Measurements from ENCODE around the gene OTOGL.

DNA sequence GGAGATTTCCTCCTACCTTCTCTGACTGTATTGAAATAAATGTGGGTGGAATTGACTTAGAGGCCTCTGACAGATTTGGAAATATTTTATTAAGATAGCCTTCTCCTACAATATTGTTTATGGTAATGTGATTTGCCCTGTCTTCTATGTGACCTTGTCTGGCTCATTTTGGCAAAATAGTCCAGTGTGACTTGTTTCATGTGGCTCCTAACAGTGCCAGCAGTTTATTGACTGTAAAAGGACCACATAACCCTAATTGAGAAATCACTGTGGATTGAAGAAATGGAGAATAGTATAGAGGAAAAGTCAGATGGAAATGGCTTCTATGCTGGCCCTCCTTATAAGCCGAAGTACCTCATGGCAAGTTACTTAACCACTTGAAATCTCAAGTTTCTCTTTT, 173.8 kb downstream of the OTOGL start:
- TF ChIP-seq, protein P1, sequence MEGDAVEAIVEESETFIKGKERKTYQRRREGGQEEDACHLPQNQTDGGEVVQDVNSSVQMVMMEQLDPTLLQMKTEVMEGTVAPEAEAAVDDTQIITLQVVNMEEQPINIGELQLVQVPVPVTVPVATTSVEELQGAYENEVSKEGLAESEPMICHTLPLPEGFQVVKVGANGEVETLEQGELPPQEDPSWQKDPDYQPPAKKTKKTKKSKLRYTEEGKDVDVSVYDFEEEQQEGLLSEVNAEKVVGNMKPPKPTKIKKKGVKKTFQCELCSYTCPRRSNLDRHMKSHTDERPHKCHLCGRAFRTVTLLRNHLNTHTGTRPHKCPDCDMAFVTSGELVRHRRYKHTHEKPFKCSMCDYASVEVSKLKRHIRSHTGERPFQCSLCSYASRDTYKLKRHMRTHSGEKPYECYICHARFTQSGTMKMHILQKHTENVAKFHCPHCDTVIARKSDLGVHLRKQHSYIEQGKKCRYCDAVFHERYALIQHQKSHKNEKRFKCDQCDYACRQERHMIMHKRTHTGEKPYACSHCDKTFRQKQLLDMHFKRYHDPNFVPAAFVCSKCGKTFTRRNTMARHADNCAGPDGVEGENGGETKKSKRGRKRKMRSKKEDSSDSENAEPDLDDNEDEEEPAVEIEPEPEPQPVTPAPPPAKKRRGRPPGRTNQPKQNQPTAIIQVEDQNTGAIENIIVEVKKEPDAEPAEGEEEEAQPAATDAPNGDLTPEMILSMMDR (IDR thresholded peaks at IDR 0.05) = no peak
- no peak for TF ChIP-seq POLR2A (IDR thresholded peaks at IDR 0.05)
